Gastrocnemius medialis (tissue), 4 donors: Measurements from ENCODE around the gene ACTN2. TPM values are rescaled to one million over a fixed set of nuclear protein-coding genes. Genes with fewer than 3 reads are reported as not detected.
A peak's percentile ranks its signal among the peaks of the same experiment; 100 is the strongest.

Source experiments
- ATAC-seq, 2 donors: fragments of 150-250 bp; one replicate each; pipeline ENCODE4 v1.9.1; 2016
- DNase-seq, 2 donors: peaks; one replicate each; pipeline ENCODE4 v3.0.0-alpha.2; 2019
- H3K27ac ChIP-seq, 4 donors: fragments of 200-600 bp; sonication (generic); 1 replicate in 1 of 4; 2 replicates in 3 of 4; pipeline ENCODE4 v1.5.1; 2016 to 2018; ENCODE audit warnings: mild to moderate bottlenecking in 2 of 4, moderate library complexity in 1 of 4
- H3K27me3 ChIP-seq, 3 donors: fragments of 200-600 bp; sonication (generic) in 2 of 3; 1 replicate in 1 of 3; 2 replicates in 2 of 3; pipeline versions ENCODE4 v1.5.1 to v1.6.0; 2016 to 2019; ENCODE audit warnings: mild to moderate bottlenecking in 1 of 3, moderate library complexity in 1 of 3
- H3K36me3 ChIP-seq, 2 donors: fragments of 200-600 bp; sonication (generic) in 1 of 2; one replicate each; pipeline ENCODE4 v1.5.1; 2017 to 2018
- H3K4me1 ChIP-seq, 2 donors: fragments of 200-600 bp; sonication (generic) in 1 of 2; one replicate each; pipeline ENCODE4 v1.5.1; 2016 to 2017; ENCODE audit warnings: mild to moderate bottlenecking in 2 of 2
- H3K4me3 ChIP-seq, 4 donors: fragments of 200-600 bp; sonication (generic) in 3 of 4; 1 replicate in 1 of 4; 2 replicates in 3 of 4; pipeline ENCODE4 v1.5.1; 2016 to 2019; ENCODE audit warnings: mild to moderate bottlenecking in 2 of 4
- H3K9me3 ChIP-seq, 3 donors: fragments of 200-600 bp; sonication (generic) in 2 of 3; 1 replicate in 1 of 3; 2 replicates in 2 of 3; pipeline ENCODE4 v1.5.1; 2016 to 2019
- POLR2A ChIP-seq, 2 donors: fragments of 450-650 bp; IDR thresholded peaks; one replicate each; pipeline ENCODE4 v1.6.1; 2017; ENCODE audit warnings: antibody characterized with exemption in 2 of 2, mild to moderate bottlenecking in 2 of 2, moderate library complexity in 2 of 2
- in situ Hi-C, 4 donors: fragments of 200-750 bp; cut with MboI; loops; one replicate each; pipeline versions ENCODE4 v1.15.0 to v1.8.0; 2017; ENCODE audit warnings: low sequenced_read_pairs in 4 of 4
- intact Hi-C: fragments of 100-400 bp; cut with DNase I; formaldehyde crosslinking; loops from one replicate; pipeline ENCODE4 v1.15.1; 2023; ENCODE audit warnings: low total_unique reads
- total RNA-seq, 4 donors: library from RNA; depleted of rRNA; stranded (reverse); fragments of >200 nt; gene quantifications; one replicate each; pipeline versions ENCODE4 v1.1.0 to v1.2.3, GENCODE V29; 2016
- TF ChIP-seq, protein P1 (sequence below), 5 experiments: fragments of 450-650 bp in 3 of 5; fragments of 200-600 bp in 2 of 5; sonication (generic) in 2 of 5; IDR thresholded peaks in 4 of 5; conservative IDR thresholded peaks in 1 of 5; 1 replicate in 4 of 5; 2 replicates in 1 of 5; pipeline ENCODE4 v1.5.1; 2016 to 2019; ENCODE audit warnings: antibody characterized with exemption in 5 of 5, mild to moderate bottlenecking in 3 of 5, moderate library complexity in 3 of 5

ACTN2 gene
- total RNA-seq, 4 donors from 2014 or later: 503 to 1,706 (median 1,214) TPM

DNA sequence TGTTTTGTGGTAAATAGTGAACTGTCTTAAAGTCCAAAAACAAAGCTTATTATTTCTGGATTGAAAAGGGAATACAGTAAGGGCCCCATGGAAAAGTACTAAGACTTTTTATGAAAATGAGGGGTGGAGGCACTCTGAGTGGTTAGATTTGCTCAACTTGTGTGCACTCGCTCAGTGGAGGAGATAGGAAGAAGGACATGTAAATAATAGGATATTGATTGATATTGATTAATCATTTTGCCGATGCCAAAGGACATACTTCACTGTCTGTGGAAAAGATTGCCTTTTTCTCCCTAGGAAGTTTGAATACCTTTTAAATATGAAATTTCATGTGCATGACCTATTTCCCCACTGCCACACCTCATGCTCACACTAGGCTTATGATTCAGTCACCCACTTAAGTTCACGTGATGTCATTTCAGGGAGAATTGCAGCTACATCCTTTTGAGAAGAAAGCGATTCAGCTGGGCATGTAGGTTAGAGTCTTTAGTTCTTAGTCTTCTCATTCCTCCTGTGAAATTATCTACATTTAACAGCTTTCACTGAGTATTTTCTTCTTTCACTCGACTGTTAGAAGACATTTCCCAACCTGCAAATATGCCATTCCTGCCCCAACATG lies 113.8 kb downstream of the ACTN2 start:
- ATAC-seq (no peak), DNase-seq (no peak)
- intact Hi-C loops: no loop called here
- Histone ChIP-seq H3K4me3 (no peak overlapping the region), H3K27me3 (no peaks in the 10 kb centered on the region), H3K27ac (peak overlapping the region; percentile 11 to 94 (median 92)), H3K4me1 (peaks cover 58 to 63% of the 10 kb centered on the region in 2 donors), H3K9me3 (no peaks in the 10 kb centered on the region), H3K36me3 (no peaks in the 10 kb centered on the region)
- TF ChIP-seq, protein P1, sequence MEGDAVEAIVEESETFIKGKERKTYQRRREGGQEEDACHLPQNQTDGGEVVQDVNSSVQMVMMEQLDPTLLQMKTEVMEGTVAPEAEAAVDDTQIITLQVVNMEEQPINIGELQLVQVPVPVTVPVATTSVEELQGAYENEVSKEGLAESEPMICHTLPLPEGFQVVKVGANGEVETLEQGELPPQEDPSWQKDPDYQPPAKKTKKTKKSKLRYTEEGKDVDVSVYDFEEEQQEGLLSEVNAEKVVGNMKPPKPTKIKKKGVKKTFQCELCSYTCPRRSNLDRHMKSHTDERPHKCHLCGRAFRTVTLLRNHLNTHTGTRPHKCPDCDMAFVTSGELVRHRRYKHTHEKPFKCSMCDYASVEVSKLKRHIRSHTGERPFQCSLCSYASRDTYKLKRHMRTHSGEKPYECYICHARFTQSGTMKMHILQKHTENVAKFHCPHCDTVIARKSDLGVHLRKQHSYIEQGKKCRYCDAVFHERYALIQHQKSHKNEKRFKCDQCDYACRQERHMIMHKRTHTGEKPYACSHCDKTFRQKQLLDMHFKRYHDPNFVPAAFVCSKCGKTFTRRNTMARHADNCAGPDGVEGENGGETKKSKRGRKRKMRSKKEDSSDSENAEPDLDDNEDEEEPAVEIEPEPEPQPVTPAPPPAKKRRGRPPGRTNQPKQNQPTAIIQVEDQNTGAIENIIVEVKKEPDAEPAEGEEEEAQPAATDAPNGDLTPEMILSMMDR (IDR thresholded peaks at IDR 0.05 in 4 of 5, conservative IDR thresholded peaks at IDR 0.05 in 1 of 5): no peak
- TF ChIP-seq POLR2A (IDR thresholded peaks at IDR 0.05): no peak
- in situ Hi-C loops: no loop called here

DNA sequence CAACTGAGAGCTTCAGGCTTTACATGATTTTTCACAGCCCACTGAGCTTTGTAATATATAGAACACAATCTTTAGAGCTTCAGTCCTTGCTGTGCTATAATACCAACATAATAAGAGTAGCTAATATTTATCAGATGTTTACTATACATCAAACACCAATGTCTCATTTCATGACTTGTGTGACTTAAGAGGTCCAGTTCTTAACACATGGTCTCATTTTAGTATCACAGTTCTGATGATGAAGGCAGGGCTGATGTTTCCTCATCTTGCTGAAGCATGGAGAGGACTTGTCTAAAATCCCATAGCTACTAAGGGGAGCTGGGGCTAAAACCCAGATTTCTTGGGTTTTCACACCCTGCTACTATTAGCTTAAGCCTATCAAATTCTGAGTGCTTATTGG lies 114.3 kb downstream of the ACTN2 start:
- Histone ChIP-seq H3K27me3 (no peaks in the 10 kb centered on the region), H3K4me1 (peaks cover 58 to 63% of the 10 kb centered on the region in 2 donors), H3K9me3 (no peaks in the 10 kb centered on the region), H3K27ac (peak overlapping the region in 3 of 4 donors; percentile 19 to 93 (median 92)), H3K36me3 (peaks cover 0 to under 1% of the 10 kb centered on the region in 2 donors), H3K4me3 (no peak overlapping the region)
- DNase-seq (no peak), ATAC-seq (no peak)
- in situ Hi-C loops: no loop called here
- intact Hi-C loops: no loop called here
- TF ChIP-seq, protein P1 (IDR thresholded peaks at IDR 0.05 in 4 of 5, conservative IDR thresholded peaks at IDR 0.05 in 1 of 5): no peak
- no peak for TF ChIP-seq POLR2A (IDR thresholded peaks at IDR 0.05)

DNA sequence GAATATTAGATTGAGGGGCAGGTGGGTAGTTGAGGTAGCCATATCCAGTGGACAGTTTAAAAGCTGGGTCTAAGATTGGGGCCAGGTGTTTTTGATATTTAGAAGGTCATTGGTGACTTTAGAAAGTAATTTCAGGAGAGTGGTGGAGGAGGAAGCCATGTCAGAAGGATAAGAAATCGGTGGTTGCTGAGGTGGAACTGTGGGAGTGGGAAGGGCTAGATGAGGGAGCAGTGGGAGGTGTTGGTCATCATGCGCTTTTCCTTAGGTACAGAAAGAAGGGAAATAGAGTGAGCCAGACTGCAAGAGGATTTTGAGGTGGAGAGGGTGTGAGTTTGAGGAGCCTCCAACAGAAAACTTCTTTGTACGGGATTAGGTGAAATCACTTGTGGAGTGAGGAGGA lies 116.0 kb downstream of the ACTN2 start:
- no peaks in the 10 kb centered on the region for H3K9me3 ChIP-seq
- in situ Hi-C loops (no loop called here), intact Hi-C loops (no loop called here)
- DNase-seq (no peak), ATAC-seq (no peak)
- TF ChIP-seq POLR2A (IDR thresholded peaks at IDR 0.05): no peak
- TF ChIP-seq, protein P1 (IDR thresholded peaks at IDR 0.05 in 4 of 5, conservative IDR thresholded peaks at IDR 0.05 in 1 of 5): no peak
- peaks cover 5 to 16% of the 10 kb centered on the region in 2 donors for H3K36me3 ChIP-seq
- no peaks in the 10 kb centered on the region for H3K27me3 ChIP-seq
- H3K27ac ChIP-seq: peak overlapping the region in 1 of 4 donors; percentile 4
- peaks cover 48 to 52% of the 10 kb centered on the region in 2 donors for H3K4me1 ChIP-seq
- H3K4me3 ChIP-seq: no peak overlapping the region

DNA sequence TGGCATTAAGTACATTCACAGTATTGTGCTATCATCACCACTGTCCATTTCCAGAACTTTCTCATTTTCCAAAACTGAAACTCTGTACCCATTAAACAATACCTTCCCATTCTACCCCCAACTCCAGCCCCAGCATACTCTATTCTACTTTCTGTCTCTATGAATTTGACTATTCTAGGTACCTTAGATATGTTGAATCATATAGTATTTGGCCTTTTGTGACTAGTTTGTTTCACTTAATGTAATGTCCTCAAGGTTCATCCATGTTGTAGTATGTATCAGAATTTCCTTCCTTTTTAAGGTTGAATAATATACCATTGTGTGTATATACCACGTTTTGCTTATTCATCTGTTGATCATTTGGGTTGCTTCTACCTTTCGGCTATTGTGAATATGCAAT lies 120.3 kb downstream of the ACTN2 start:
- Histone ChIP-seq H3K36me3 (peaks cover 5 to 48% of the 10 kb centered on the region in 2 donors), H3K27ac (no peak overlapping the region), H3K9me3 (no peaks in the 10 kb centered on the region), H3K4me1 (peaks cover 23 to 25% of the 10 kb centered on the region in 2 donors), H3K27me3 (no peaks in the 10 kb centered on the region), H3K4me3 (no peak overlapping the region)
- intact Hi-C loops: no loop called here
- no peak for ATAC-seq
- in situ Hi-C loops: no loop called here
- no peak for DNase-seq
- no peak for TF ChIP-seq POLR2A (IDR thresholded peaks at IDR 0.05)
- TF ChIP-seq, protein P1 (IDR thresholded peaks at IDR 0.05 in 4 of 5, conservative IDR thresholded peaks at IDR 0.05 in 1 of 5): no peak
